ENCODE results near the gene GATB.

DNA sequence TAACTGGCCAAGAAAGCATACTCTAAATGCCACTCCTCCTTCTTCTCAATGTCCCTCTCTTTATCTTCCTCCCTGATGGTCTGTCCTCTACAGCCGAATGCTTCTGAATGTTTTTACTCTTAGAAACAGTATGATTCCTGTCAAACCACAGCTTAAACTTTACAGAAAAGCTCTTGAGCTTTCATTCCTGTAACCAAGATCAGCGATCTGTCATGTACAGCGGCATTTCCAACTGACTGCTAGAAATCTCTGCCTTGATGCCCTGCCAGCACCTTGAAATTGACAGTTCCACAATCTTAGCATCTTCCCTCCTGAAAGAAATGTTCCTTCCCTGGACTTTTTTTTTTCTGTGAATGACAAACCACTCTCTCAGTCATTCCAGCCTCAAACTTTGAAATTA lies 11.5 kb upstream of the GATB start:
- no peak for TF ChIP-seq POLR2AphosphoS5 (IDR thresholded peaks at IDR 0.05; ENCODE audit: borderline replicate concordance, low read depth, low read length)
- no peak for TF ChIP-seq FOXP2 (optimal IDR thresholded peaks at IDR 0.05; ENCODE audit: control extremely low read depth, extremely low read length, insufficient read depth)
